ENCODE results near the gene ARRDC4.

ARRDC4 gene, protein sequence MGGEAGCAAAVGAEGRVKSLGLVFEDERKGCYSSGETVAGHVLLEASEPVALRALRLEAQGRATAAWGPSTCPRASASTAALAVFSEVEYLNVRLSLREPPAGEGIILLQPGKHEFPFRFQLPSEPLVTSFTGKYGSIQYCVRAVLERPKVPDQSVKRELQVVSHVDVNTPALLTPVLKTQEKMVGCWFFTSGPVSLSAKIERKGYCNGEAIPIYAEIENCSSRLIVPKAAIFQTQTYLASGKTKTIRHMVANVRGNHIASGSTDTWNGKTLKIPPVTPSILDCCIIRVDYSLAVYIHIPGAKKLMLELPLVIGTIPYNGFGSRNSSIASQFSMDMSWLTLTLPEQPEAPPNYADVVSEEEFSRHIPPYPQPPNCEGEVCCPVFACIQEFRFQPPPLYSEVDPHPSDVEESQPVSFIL

DNA sequence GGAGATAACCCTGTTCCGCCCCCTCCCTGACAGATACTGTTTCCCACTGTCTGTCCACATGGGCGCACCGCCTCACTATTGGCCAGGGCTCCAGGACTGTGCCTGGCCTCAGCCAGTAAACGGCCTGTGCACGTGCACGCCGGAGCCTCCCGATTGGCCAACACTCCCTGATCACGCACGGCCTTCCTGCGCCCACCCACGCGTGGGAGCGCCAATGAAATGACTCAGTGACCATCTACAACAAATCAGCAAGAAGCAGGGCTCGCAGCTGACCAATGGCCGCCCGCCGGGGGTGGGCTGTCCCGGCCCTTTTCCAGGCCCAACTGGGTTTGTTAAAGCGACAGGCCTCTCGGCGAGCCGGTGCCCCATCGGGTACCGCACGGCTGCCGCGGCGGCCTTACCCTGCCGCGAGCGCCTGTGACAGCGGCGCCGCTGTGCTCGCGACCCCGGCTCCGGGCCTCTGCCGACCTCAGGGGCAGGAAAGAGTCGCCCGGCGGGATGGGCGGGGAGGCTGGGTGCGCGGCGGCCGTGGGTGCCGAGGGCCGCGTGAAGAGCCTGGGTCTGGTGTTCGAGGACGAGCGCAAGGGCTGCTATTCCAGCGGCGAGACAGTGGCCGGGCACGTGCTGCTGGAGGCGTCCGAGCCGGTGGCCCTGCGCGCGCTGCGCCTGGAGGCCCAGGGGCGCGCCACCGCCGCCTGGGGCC is at the start of gene ARRDC4:
Gene ARRDC4 (plus strand): TSS at position 340 of the 703 bp plus-strand sequence. CDS start 159 bp downstream, at position 499.
- TF ChIP-seq, protein P1, sequence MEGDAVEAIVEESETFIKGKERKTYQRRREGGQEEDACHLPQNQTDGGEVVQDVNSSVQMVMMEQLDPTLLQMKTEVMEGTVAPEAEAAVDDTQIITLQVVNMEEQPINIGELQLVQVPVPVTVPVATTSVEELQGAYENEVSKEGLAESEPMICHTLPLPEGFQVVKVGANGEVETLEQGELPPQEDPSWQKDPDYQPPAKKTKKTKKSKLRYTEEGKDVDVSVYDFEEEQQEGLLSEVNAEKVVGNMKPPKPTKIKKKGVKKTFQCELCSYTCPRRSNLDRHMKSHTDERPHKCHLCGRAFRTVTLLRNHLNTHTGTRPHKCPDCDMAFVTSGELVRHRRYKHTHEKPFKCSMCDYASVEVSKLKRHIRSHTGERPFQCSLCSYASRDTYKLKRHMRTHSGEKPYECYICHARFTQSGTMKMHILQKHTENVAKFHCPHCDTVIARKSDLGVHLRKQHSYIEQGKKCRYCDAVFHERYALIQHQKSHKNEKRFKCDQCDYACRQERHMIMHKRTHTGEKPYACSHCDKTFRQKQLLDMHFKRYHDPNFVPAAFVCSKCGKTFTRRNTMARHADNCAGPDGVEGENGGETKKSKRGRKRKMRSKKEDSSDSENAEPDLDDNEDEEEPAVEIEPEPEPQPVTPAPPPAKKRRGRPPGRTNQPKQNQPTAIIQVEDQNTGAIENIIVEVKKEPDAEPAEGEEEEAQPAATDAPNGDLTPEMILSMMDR (IDR thresholded peaks at IDR 0.05; ENCODE audit: low read depth, low read length): no peak
- peak; percentile 100 for DNase-seq (ENCODE audit: low read depth in 2 of 2)
- peak within 1 kb of the TSS; percentile 79 for H3K4me3 ChIP-seq (replicated peaks in 1 of 2; ENCODE audit: low read depth in 2 of 2, low read length in 2 of 2)

DNA sequence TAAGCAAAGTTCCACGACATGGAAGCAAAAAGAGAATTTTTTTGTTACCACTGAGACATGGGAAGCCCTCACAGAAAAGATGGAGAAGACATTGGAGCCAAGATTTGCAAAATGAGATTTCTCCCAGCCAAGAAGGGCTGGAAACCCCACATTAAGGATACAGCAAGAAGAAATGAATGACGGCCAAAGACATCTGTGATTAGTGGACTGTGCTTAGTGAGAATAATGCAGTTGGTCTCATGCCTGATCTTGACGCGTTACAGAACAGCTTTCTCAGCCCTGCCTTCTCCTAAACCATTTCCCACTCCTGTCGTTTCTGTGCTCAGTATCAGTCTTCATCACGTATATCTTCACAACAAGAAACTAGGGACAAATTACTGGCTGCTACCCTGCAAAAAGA is 45.8 kb upstream of the ARRDC4 start:
- H3K4me3 ChIP-seq (replicated peaks in 1 of 2; ENCODE audit: low read depth in 2 of 2, low read length in 2 of 2): no peak overlapping the region
- TF ChIP-seq, protein P1 (IDR thresholded peaks at IDR 0.05; ENCODE audit: low read depth, low read length): no peak
- DNase-seq (ENCODE audit: low read depth in 2 of 2): no peak

DNA sequence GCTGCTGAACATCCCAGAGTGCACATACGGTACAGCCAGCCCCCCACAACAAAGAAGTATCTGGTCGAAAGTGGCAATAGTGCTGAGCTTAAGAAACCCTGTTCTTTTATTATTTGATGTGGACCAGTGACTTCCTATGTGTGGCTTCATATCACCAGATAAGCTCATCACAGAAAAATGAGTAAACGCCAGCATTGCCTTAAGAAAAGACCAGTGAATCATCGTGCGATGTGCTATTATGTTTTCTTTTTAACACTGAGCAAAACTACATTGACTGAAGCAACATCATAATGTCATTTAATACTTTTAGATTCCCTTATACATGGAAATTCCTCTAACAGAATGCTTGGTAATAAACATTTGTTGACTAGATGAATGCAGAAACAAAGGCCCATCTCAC is 45.2 kb upstream of the ARRDC4 start:
- TF ChIP-seq, protein P1 (IDR thresholded peaks at IDR 0.05; ENCODE audit: low read depth, low read length): no peak
- H3K4me3 ChIP-seq (replicated peaks in 1 of 2; ENCODE audit: low read depth in 2 of 2, low read length in 2 of 2): no peak overlapping the region
- no peak for DNase-seq (ENCODE audit: low read depth in 2 of 2)

DNA sequence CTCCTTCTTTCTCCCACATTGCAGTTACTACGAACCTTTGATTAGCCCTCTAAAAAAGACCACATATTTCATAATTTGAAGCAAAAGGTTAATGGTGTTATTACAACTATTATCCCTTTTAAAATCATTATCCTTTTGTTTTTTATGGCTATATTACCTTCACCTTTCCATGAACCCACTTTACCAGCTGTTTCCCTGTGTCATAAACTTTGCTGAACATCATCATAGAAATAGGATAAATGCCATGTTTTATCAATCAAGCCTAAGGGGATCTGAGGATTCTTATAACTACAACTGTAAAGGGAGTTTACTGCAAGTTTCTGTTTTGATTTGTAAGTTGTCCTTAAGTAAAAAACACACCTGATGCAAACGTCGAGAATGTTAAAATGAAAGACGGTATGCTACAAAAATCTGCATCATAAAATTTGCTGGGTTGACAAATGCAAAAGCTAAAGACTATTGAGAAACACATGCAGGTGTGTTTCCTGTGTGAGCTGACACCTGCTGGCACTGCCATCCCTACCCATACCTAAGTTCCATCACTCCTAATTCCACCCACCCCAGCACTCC is 39.1 kb upstream of the ARRDC4 start:
- no peak for DNase-seq (ENCODE audit: low read depth in 2 of 2)
- no peak overlapping the region for H3K4me3 ChIP-seq (replicated peaks in 1 of 2; ENCODE audit: low read depth in 2 of 2, low read length in 2 of 2)
- TF ChIP-seq, protein P1 (IDR thresholded peaks at IDR 0.05; ENCODE audit: low read depth, low read length): no peak

DNA sequence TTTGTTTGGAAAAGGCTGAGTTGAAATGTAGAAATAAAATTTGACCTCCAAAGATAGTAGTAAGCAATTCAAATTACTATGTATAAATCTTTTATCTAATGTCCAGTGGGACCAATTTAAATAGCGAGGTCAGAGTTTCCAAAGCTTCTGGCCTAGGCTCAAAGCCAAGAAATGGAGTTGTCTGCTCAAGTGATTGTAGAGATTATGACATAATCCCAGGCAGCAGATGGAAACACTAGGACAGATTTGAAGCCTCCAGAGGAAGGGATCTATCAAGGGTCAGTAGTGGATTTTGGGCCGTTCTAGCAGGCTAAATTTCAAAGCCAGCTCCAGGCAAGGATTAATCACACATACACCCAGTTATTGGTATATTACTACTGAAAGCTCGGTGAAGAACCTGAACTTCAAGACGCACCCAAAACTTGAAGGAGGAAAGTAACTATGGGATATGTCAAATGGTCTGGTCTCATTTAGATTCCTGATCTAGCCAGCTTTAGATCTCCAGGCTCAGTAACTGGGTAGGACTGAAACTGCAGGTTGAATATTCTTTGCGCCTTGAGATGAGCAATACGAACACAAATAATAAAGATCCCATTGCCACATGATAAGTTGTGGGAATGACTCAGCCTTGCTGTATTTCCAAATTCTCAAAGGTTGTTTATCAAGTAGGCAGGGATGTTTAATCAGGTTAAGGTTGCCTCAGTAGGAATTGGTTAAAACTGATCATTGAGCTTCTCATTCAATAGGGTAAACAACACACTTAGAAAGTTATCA is 30.9 kb upstream of the ARRDC4 start:
- TF ChIP-seq, protein P1 (IDR thresholded peaks at IDR 0.05; ENCODE audit: low read depth, low read length): no peak
- DNase-seq (ENCODE audit: low read depth in 2 of 2): no peak
- H3K4me3 ChIP-seq (replicated peaks in 1 of 2; ENCODE audit: low read depth in 2 of 2, low read length in 2 of 2): no peak overlapping the region

DNA sequence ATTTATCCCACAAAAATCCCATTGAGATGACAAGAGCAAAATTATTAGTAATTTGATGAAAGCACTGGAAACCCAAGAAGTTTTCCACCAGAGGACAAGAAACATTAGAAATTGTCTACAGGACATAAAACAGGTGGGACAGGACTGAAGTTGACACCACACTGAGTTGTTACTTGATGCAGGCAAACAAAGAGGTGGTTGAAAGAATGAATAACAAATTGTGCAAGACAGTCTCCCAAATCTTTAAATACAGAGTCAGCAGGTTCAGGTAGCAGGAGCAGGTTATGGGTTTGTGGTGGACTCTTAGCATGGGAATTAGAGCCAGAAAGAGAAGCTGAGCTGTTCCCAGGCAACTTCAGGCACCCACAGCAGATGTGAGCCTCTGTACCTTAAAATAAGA is 30.3 kb upstream of the ARRDC4 start:
- TF ChIP-seq, protein P1 (IDR thresholded peaks at IDR 0.05; ENCODE audit: low read depth, low read length): no peak
- DNase-seq (ENCODE audit: low read depth in 2 of 2): no peak
- H3K4me3 ChIP-seq (replicated peaks in 1 of 2; ENCODE audit: low read depth in 2 of 2, low read length in 2 of 2): no peak overlapping the region

All from cardiac fibroblast (primary cell).